SK-N-SH treated with all-trans-retinoic acid at 6 μM for 48 hours (cell line): ENCODE data around the gene COG2.
"Not testable (repeated sequence)": the region's sequence is repeated elsewhere in the genome, so short reads cannot be mapped to it uniquely, and the experiment has no call there.

Source experiments
- CREB5 ChIP-seq: fragments of 250-450 bp; sonication (Bioruptor Pico); IDR thresholded peaks from 2 replicates; pipeline ENCODE4 v1.5.1; 2020; ENCODE audit warnings: low read depth, mild to moderate bottlenecking, moderate library complexity
- CSRNP3 ChIP-seq: fragments of 250-450 bp; sonication (Bioruptor Pico); IDR thresholded peaks from 2 replicates; pipeline ENCODE4 v1.5.1; 2021; ENCODE audit warnings: mild to moderate bottlenecking, moderate library complexity
- TOX ChIP-seq: fragments of 250-450 bp; sonication (Bioruptor Pico); IDR thresholded peaks from 2 replicates; pipeline ENCODE4 v1.8.0; 2021; ENCODE audit warnings: mild to moderate bottlenecking, moderate library complexity, borderline replicate concordance
- TF ChIP-seq, protein P1 (sequence below): fragments of 250-450 bp; sonication (Bioruptor Pico); IDR thresholded peaks from 2 replicates; pipeline ENCODE4 v1.8.0; 2021; ENCODE audit warnings: low read depth, mild to moderate bottlenecking, moderate library complexity, borderline replicate concordance
- TF ChIP-seq, protein P2 (sequence below): fragments of 250-450 bp; sonication (Bioruptor Pico); IDR thresholded peaks from 2 replicates; pipeline ENCODE4 v1.8.0; 2020; ENCODE audit warnings: mild to moderate bottlenecking, moderate library complexity, borderline replicate concordance

- TF ChIP-seq TOX, CSRNP3, CREB5 (CRISPR knock-in tag): not testable (repeated sequence)
- TF ChIP-seq, protein P1, sequence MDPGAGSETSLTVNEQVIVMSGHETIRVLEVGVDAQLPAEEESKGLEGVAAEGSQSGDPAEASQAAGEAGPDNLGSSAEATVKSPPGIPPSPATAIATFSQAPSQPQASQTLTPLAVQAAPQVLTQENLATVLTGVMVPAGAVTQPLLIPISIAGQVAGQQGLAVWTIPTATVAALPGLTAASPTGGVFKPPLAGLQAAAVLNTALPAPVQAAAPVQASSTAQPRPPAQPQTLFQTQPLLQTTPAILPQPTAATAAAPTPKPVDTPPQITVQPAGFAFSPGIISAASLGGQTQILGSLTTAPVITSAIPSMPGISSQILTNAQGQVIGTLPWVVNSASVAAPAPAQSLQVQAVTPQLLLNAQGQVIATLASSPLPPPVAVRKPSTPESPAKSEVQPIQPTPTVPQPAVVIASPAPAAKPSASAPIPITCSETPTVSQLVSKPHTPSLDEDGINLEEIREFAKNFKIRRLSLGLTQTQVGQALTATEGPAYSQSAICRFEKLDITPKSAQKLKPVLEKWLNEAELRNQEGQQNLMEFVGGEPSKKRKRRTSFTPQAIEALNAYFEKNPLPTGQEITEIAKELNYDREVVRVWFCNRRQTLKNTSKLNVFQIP (CRISPR knock-in tag) = not testable (repeated sequence)
- TF ChIP-seq, protein P2, sequence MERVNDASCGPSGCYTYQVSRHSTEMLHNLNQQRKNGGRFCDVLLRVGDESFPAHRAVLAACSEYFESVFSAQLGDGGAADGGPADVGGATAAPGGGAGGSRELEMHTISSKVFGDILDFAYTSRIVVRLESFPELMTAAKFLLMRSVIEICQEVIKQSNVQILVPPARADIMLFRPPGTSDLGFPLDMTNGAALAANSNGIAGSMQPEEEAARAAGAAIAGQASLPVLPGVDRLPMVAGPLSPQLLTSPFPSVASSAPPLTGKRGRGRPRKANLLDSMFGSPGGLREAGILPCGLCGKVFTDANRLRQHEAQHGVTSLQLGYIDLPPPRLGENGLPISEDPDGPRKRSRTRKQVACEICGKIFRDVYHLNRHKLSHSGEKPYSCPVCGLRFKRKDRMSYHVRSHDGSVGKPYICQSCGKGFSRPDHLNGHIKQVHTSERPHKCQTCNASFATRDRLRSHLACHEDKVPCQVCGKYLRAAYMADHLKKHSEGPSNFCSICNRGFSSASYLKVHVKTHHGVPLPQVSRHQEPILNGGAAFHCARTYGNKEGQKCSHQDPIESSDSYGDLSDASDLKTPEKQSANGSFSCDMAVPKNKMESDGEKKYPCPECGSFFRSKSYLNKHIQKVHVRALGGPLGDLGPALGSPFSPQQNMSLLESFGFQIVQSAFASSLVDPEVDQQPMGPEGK (CRISPR knock-in tag) = not testable (repeated sequence)
These were observed 14.4 kb downstream of the COG2 start for GRCh38 chr1:230656719-230657118.
